22Rv1 (cell line): ENCODE data around the gene TEX13D.
"Not testable (repeated sequence)": the region's sequence is repeated elsewhere in the genome, so short reads cannot be mapped to it uniquely, and the experiment has no call there.

Experiments used
- H3K27ac ChIP-seq: fragments of 450-650 bp; 2 replicates; pipeline ENCODE4 v1.5.1; 2017
- CTCF ChIP-seq: fragments of 450-650 bp; IDR thresholded peaks from 2 replicates; pipeline ENCODE4 v1.5.1; 2017; ENCODE audit warnings: mild to moderate bottlenecking
- ZFX ChIP-seq: fragments of 450-650 bp; IDR thresholded peaks from 2 replicates; pipeline ENCODE4 v1.6.1; 2017; ENCODE audit warnings: antibody characterized with exemption, borderline replicate concordance

The TEX13D gene

GRCh38 chrX:124332481-124333424, at the start of gene TEX13D:
TEX13D (plus strand) TSS chrX:124332660; CDS start chrX:124332918, 258 bp downstream.
- no peak within 1 kb of the TSS for H3K27ac ChIP-seq
- no peak for TF ChIP-seq ZFX
- no peak for TF ChIP-seq CTCF

- no peak overlapping the region for H3K27ac ChIP-seq
- TF ChIP-seq ZFX (no peak), CTCF (no peak)
Observed at GRCh38 chrX:124289443-124289842, 43.0 kb upstream of the TEX13D start.

DNA sequence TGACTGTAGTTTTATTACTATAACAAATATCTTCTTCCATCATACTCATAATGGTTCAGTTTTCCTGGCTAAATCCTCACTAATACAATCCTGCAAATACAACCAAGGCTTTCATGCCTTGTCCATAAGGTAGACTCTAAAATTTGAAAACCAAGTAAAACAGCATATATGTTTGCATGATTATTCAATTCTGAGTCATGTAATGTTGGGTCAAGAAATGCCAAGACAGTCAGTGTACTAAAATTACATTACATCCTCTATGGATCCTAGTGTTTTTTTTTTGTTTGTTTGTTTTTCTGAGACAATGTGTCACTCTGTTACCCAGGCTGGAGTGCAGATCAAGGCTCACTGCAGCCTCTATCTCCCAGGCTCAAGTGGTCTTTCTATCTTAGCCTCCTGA, 38.6 kb upstream of the TEX13D start:
- no peak overlapping the region for H3K27ac ChIP-seq
- TF ChIP-seq CTCF (no peak), ZFX (no peak)

GRCh38 chrX:124299323-124299722, 33.1 kb upstream of the TEX13D start:
- H3K27ac ChIP-seq = not testable (repeated sequence)

GRCh38 chrX:124300405-124300804, 32.1 kb upstream of the TEX13D start:
- H3K27ac ChIP-seq = no peak overlapping the region
- TF ChIP-seq CTCF = no peak
- TF ChIP-seq ZFX = no peak

GRCh38 chrX:124307253-124307907, 25.1 kb upstream of the TEX13D start:
- TF ChIP-seq CTCF (no peak), ZFX (no peak)
- peak overlapping the region; percentile 33; the same call in 1 of the 2 replicates for H3K27ac ChIP-seq

DNA sequence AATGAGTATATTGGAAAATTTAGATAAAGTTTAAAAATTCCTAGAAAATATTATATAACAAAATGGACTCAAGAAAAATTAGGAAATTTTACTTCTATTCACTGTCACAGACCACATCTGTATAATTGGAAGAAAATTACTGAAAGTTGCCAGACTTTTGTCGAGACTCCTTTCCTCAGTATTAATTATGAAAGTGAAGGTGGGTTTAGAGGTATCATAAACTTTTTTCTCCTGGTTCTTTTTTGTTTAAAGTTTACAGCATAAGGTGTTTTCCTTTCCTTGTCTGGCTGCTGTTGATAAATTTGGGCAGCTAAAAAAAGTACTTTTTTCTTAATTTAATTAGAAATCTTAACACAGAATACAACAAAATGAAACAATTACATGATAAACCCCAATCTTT, 6.7 kb upstream of the TEX13D start:
- H3K27ac ChIP-seq = no peak overlapping the region
- no peak for TF ChIP-seq CTCF
- no peak for TF ChIP-seq ZFX
